ENCODE measurements around the gene ZKSCAN2. TPM values are rescaled to one million over a fixed set of nuclear protein-coding genes. Genes with fewer than 3 reads are reported as not detected.
A peak's percentile ranks its signal among the peaks of the same experiment; 100 is the strongest.

Gene ZKSCAN2
- total and polyA plus RNA-seq, 9 of the 15 experiments (the other 6 are each of a cell fraction or from before 2014, with no cell fraction given) = 1.3 to 9.5 (median 4.2) TPM

DNA sequence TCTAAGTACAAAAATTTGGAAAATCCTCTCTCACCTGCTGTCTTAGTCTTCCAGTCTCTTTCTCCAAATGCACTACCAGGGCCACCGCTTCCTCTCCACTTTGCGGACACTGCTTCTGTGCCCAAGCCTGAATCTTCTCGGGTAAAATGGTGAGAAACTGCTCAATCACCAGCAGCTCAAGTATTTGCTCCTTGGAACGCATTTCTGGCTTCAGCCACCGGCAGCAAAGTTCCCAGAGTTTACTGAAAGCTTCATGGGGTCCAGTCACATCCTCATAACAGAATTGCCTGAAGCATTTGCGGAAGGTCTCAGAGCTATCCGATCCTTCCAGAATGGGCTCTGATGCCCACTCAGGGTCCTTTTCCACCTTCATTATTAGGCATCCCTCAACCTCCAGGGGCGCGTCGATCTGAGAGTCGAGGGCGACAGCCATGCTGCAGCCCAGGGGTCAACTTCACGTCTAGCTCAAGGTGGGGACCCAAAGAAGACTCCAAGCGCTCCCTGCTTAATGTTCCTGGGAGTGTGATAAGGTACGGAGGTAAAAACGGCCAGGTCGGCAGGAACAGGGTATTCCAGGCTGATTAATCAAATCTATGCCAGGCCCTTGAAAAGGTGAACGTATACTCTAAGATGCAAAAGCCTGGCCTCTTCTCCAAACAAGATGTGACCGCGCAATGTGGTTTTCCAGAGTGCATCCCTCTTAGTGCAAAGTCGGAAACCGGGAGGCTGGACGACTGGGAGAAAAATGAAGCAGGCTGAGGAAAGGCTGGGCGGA lies 763 bp downstream of the ZKSCAN2 start:
- BruUV-seq (replicated peaks) = TSS peak; percentile 80
- peak overlapping the region; percentile 95 for H3K4me2 ChIP-seq (ENCODE audit: insufficient read depth, low read length)
- peak overlapping the region; percentile 59 for H3K4me3 ChIP-seq
- H2AFZ ChIP-seq (ENCODE audit: low read depth, low read length) = peak overlapping the region; percentile 67
- DNase-seq (ENCODE audit: extremely low read depth in 1 of 4, low spot score in 3 of 4) (peak; percentile 30 to 50 (median 40)), ATAC-seq (peak; percentile 31), FAIRE-seq (peak; percentile 60)
- peaks cover 7 to 19% of the 10 kb centered on the region in 2 experiments; a peak in 4 of 5 replicates for H3K4me1 ChIP-seq (replicated peaks in 1 of 2; ENCODE audit: control insufficient read depth in 2 of 2, insufficient read depth in 2 of 2, low read length in 2 of 2)
- WGBS (ENCODE audit: insufficient coverage, low coverage, missing lambda C conversion rate) = 1% methylated on average over 24 of the region's 24 CpGs
- peaks cover 18% of the 10 kb centered on the region for H4K20me1 ChIP-seq (replicated peaks; ENCODE audit: control insufficient read depth, insufficient read depth, low read length)
- H3K27me3 ChIP-seq (ENCODE audit: control insufficient read depth in 2 of 2, insufficient read depth in 2 of 2, low read length in 2 of 2) = no peaks in the 10 kb centered on the region
- H3K9me3 ChIP-seq (replicated peaks; ENCODE audit: control insufficient read depth, insufficient read depth, low read depth, low read length) = no peaks in the 10 kb centered on the region
- H3K36me3 ChIP-seq (ENCODE audit: control insufficient read depth, insufficient read depth, low read length) = peaks cover 43% of the 10 kb centered on the region; the same call in 2 of the 3 replicates
- peaks cover 62% of the 10 kb centered on the region for H3K79me2 ChIP-seq (ENCODE audit: control insufficient read depth, insufficient read depth, low read length)
- peak overlapping the region; percentile 97 to 100 for H3K9ac ChIP-seq (ENCODE audit: insufficient read depth in 1 of 2, low read depth in 2 of 2, low read length in 2 of 2)
- POLR2A ChIA-PET = interaction anchor here (0.5 to 1.2 kb wide), 6 partner anchors 9 to 1968 kb away, joined by 3 to 5 read pairs (median 3); no protein-coding TSS in a partner anchor
- CTCF ChIA-PET (ENCODE audit: low intra/inter-chr PET ratio) = no interaction called here
- no peaks in the 10 kb centered on the region for H3K9me1 ChIP-seq (ENCODE audit: control insufficient read depth, insufficient read depth, low read length)
- H3K27ac ChIP-seq (ENCODE audit: extremely low read depth, low read depth, low read length) = peak overlapping the region; percentile 98
- intact Hi-C loops (cut with micrococcal nuclease) (no loop called here), in situ Hi-C loops (cut with MboI) (no loop called here)
- TF ChIP-seq ERF (CRISPR knock-in tag; IDR thresholded peaks at IDR 0.05) (0 out of 2 replicates have a peak, but pooled peaks have one; percentile 42), E2F3 (CRISPR knock-in tag; IDR thresholded peaks at IDR 0.05) (0 out of 2 replicates have a peak, but pooled peaks have one; percentile 36), SMARCE1 (IDR thresholded peaks at IDR 0.05) (peak; percentile 40; the same call in 1 of the 2 replicates), ZNF134 (CRISPR knock-in tag; conservative IDR thresholded peaks at IDR 0.05) (0 out of 2 replicates have a peak, but pooled peaks have one; percentile 34), NFIC (IDR thresholded peaks at IDR 0.05) (no peak), ZNF589 (CRISPR knock-in tag; IDR thresholded peaks at IDR 0.05; ENCODE audit: low read depth) (0 out of 2 replicates have a peak, but pooled peaks have one; percentile 38), ELF2 (CRISPR knock-in tag; IDR thresholded peaks at IDR 0.05) (no peak), SIN3A (IDR thresholded peaks at IDR 0.05; ENCODE audit: borderline replicate concordance in 2 of 2, control insufficient read depth in 1 of 2, low read depth in 2 of 2, low read length in 2 of 2) (peak in 1 of 2 experiments; percentile 62; a peak in 1 of 4 replicates), HDAC1 (IDR thresholded peaks at IDR 0.05) (0 out of 4 replicates have a peak, but pooled peaks of 1 of the 2 experiments have one; percentile 69), ZNF584 (CRISPR knock-in tag; IDR thresholded peaks at IDR 0.05; ENCODE audit: low read depth) (0 out of 2 replicates have a peak, but pooled peaks have one; percentile 12), SAP30 (IDR thresholded peaks at IDR 0.05; ENCODE audit: borderline replicate concordance, insufficient read depth, low read depth, low read length, poor library complexity, severe bottlenecking) (peak; percentile 51), YY1 (IDR thresholded peaks at IDR 0.05; ENCODE audit: borderline replicate concordance in 1 of 3, control insufficient read depth in 1 of 3, extremely low read depth in 1 of 3, insufficient read depth in 3 of 3, insufficient read length in 1 of 3, insufficient replicate concordance in 2 of 3, low read depth in 1 of 3, low read length in 2 of 3) (peak in 1 of 3 experiments; percentile 68), LARP7 (IDR thresholded peaks at IDR 0.05) (no peak)
- TF ChIP-seq, protein P1, sequence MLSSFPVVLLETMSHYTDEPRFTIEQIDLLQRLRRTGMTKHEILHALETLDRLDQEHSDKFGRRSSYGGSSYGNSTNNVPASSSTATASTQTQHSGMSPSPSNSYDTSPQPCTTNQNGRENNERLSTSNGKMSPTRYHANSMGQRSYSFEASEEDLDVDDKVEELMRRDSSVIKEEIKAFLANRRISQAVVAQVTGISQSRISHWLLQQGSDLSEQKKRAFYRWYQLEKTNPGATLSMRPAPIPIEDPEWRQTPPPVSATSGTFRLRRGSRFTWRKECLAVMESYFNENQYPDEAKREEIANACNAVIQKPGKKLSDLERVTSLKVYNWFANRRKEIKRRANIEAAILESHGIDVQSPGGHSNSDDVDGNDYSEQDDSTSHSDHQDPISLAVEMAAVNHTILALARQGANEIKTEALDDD (IDR thresholded peaks at IDR 0.05) = no peak
- TF ChIP-seq, protein P2, sequence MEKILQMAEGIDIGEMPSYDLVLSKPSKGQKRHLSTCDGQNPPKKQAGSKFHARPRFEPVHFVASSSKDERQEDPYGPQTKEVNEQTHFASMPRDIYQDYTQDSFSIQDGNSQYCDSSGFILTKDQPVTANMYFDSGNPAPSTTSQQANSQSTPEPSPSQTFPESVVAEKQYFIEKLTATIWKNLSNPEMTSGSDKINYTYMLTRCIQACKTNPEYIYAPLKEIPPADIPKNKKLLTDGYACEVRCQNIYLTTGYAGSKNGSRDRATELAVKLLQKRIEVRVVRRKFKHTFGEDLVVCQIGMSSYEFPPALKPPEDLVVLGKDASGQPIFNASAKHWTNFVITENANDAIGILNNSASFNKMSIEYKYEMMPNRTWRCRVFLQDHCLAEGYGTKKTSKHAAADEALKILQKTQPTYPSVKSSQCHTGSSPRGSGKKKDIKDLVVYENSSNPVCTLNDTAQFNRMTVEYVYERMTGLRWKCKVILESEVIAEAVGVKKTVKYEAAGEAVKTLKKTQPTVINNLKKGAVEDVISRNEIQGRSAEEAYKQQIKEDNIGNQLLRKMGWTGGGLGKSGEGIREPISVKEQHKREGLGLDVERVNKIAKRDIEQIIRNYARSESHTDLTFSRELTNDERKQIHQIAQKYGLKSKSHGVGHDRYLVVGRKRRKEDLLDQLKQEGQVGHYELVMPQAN (IDR thresholded peaks at IDR 0.05; ENCODE audit: borderline replicate concordance) = peak; percentile 81; the same call in 1 of the 2 replicates
- TF ChIP-seq, protein P3, sequence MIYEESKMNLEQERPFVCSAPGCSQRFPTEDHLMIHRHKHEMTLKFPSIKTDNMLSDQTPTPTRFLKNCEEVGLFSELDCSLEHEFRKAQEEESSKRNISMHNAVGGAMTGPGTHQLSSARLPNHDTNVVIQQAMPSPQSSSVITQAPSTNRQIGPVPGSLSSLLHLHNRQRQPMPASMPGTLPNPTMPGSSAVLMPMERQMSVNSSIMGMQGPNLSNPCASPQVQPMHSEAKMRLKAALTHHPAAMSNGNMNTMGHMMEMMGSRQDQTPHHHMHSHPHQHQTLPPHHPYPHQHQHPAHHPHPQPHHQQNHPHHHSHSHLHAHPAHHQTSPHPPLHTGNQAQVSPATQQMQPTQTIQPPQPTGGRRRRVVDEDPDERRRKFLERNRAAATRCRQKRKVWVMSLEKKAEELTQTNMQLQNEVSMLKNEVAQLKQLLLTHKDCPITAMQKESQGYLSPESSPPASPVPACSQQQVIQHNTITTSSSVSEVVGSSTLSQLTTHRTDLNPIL (CRISPR knock-in tag; IDR thresholded peaks at IDR 0.05) = no peak
